Smooth muscle cell (in vitro differentiated cells): ENCODE results near the gene ZNF445. TPM values are rescaled to one million over a fixed set of nuclear protein-coding genes. Genes with fewer than 3 reads are reported as not detected.

Source experiments
- DNase-seq: peaks from one replicate; lab custom pipeline; 2025; ENCODE audit not compliant: unreplicated experiment; lab: John Stamatoyannopoulos, UW
- H2AFZ ChIP-seq: fragments of 200-600 bp; sonication (generic); 2 replicates; pipeline ENCODE4 v1.6.0; 2016; ENCODE audit warnings: antibody characterized with exemption, low read depth, mild to moderate bottlenecking
- H3F3A ChIP-seq: fragments of 200-600 bp; sonication (generic); 2 replicates; pipeline ENCODE4 v1.6.0; 2017; ENCODE audit warnings: antibody characterized with exemption, low read depth
- H3K27ac ChIP-seq: fragments of 200-600 bp; sonication (generic); 2 replicates; pipeline ENCODE4 v1.5.1; 2016; ENCODE audit warnings: low read depth, mild to moderate bottlenecking
- H3K27me3 ChIP-seq: fragments of 200-600 bp; sonication (generic); 2 replicates; pipeline ENCODE4 v1.6.1; 2016; ENCODE audit warnings: low read depth, mild to moderate bottlenecking
- H3K36me3 ChIP-seq: fragments of 200-600 bp; sonication (generic); 2 replicates; pipeline ENCODE4 v1.5.1; 2016; ENCODE audit warnings: low read depth
- H3K4me1 ChIP-seq: fragments of 200-600 bp; sonication (generic); 2 replicates; pipeline ENCODE4 v1.5.1; 2016; ENCODE audit warnings: low read depth
- H3K4me2 ChIP-seq: fragments of 200-600 bp; sonication (generic); 2 replicates; pipeline ENCODE4 v1.6.0; 2016; ENCODE audit warnings: mild to moderate bottlenecking
- H3K4me3 ChIP-seq: fragments of 200-600 bp; sonication (generic); 2 replicates; pipeline ENCODE4 v1.5.1; 2016; ENCODE audit warnings: mild to moderate bottlenecking
- H3K79me2 ChIP-seq: fragments of 200-600 bp; sonication (generic); 2 replicates; pipeline ENCODE4 v1.6.0; 2016; ENCODE audit warnings: low read depth, mild to moderate bottlenecking
- H3K9ac ChIP-seq: fragments of 200-600 bp; sonication (generic); 2 replicates; pipeline ENCODE4 v1.6.0; 2016; ENCODE audit warnings: low read depth
- H3K9me3 ChIP-seq: fragments of 200-600 bp; sonication (generic); replicated peaks from 2 replicates; pipeline ENCODE4 v1.5.1; 2016; ENCODE audit warnings: low read depth
- H4K20me1 ChIP-seq: fragments of 200-600 bp; sonication (generic); 2 replicates; pipeline ENCODE4 v1.6.0; 2016; ENCODE audit warnings: low read depth
- CTCF ChIP-seq: fragments of 200-600 bp; sonication (generic); IDR thresholded peaks from 2 replicates; pipeline ENCODE4 v1.5.1; 2017; ENCODE audit warnings: borderline replicate concordance, mild to moderate bottlenecking, antibody characterized with exemption; ENCODE audit not compliant: insufficient read depth, poor library complexity, severe bottlenecking
- WGBS: methylation state at CpG from one replicate; pipeline ENCODE4 v1.1.7; 2016; ENCODE audit warnings: low lambda C conversion rate; 5-methylcytosine and 5-hydroxymethylcytosine counted together
- polyA plus RNA-seq: library from polyadenylated mRNA; unstranded; fragments of >200 nt; fragmentation: Nextera tagmentation; extraction: Ambion mirVana; gene quantifications from 2 replicates; pipeline ENCODE4 v1.2.1, GENCODE V29; 2016
- total RNA-seq: library from RNA; depleted of rRNA; stranded (reverse); fragments of >200 nt; gene quantifications from 2 replicates; pipeline ENCODE4 v1.2.3, GENCODE V29; 2014

Gene ZNF445
- total and polyA plus RNA-seq, 2 experiments from 2014 or later = 4.7 to 8.5 TPM

GRCh38 chr3:44396200-44397171 lies 81.0 kb downstream of the ZNF445 start:
- WGBS = 98% methylated on average over 9 of the region's 9 CpGs
- no peaks in the 10 kb centered on the region for H3K4me1 ChIP-seq
- H3K79me2 ChIP-seq = no peaks in the 10 kb centered on the region
- no peaks in the 10 kb centered on the region for H3K36me3 ChIP-seq
- no peak for TF ChIP-seq CTCF
- no peak overlapping the region for H3K4me2 ChIP-seq
- no peak overlapping the region for H3K4me3 ChIP-seq
- no peaks in the 10 kb centered on the region for H3K9me3 ChIP-seq
- DNase-seq = no peak
- no peaks in the 10 kb centered on the region for H3K27me3 ChIP-seq
- H3K27ac ChIP-seq = no peak overlapping the region
- no peak overlapping the region for H2AFZ ChIP-seq
- no peaks in the 10 kb centered on the region for H3F3A ChIP-seq
- no peaks in the 10 kb centered on the region for H4K20me1 ChIP-seq
- H3K9ac ChIP-seq = no peak overlapping the region

- TF ChIP-seq CTCF = no peak
- Histone ChIP-seq H3K9ac (no peak overlapping the region), H3K27me3 (no peaks in the 10 kb centered on the region), H3K4me1 (no peaks in the 10 kb centered on the region), H4K20me1 (no peaks in the 10 kb centered on the region), H3K79me2 (no peaks in the 10 kb centered on the region), H3K36me3 (no peaks in the 10 kb centered on the region), H2AFZ (no peak overlapping the region), H3K4me2 (no peak overlapping the region), H3K9me3 (no peaks in the 10 kb centered on the region), H3F3A (no peaks in the 10 kb centered on the region), H3K27ac (no peak overlapping the region), H3K4me3 (no peak overlapping the region)
- WGBS = 94% methylated on average over 9 of the region's 9 CpGs
- no peak for DNase-seq
These were observed 81.8 kb downstream of the ZNF445 start for GRCh38 chr3:44395714-44396113.

- H3K27me3 ChIP-seq = no peaks in the 10 kb centered on the region
- WGBS = 96% methylated on average over 1 of the region's 1 CpG
These were observed 85.0 kb downstream of the ZNF445 start for GRCh38 chr3:44392489-44392888.

More at GRCh38 chr3:44392489-44392888, 85.0 kb downstream of the ZNF445 start:
- H3K9me3 ChIP-seq = no peaks in the 10 kb centered on the region
- no peak overlapping the region for H3K9ac ChIP-seq
- H3K4me2 ChIP-seq = no peak overlapping the region
- no peaks in the 10 kb centered on the region for H3F3A ChIP-seq
- no peaks in the 10 kb centered on the region for H3K36me3 ChIP-seq
- no peaks in the 10 kb centered on the region for H3K79me2 ChIP-seq
- H2AFZ ChIP-seq = no peak overlapping the region
- no peak overlapping the region for H3K27ac ChIP-seq
- H4K20me1 ChIP-seq = no peaks in the 10 kb centered on the region
- no peak for DNase-seq
- no peaks in the 10 kb centered on the region for H3K4me1 ChIP-seq
- H3K4me3 ChIP-seq = no peak overlapping the region
- TF ChIP-seq CTCF = no peak
